ENCODE measurements around the gene TTLL11. TPM values are rescaled to one million over a fixed set of nuclear protein-coding genes. Genes with fewer than 3 reads are reported as not detected.

Gene TTLL11
- total RNA-seq, 1 experiment from 2014 or later = 1.5 TPM

DNA sequence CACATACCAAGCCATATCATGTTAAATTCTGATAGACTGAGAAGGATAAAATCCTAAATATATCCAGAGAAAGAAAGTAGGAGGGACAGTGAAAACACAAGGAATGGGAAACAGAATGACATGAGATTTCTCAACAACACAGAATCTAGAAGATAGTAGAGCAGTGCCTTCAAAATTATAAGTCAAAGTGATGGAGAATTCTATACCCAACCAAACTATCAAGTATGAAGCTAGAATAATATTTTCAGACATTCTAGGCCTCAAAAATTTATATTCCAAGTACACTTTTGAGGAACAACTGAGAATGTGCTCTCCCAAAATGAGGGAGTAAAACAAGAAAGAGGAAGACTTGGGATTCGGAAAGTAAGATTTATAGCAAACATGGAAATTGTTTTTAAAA, 10.9 kb upstream of the TTLL11 start:
- no peaks in the 10 kb centered on the region for H3K79me2 ChIP-seq (ENCODE audit: insufficient read depth, low read length)
- peaks cover 7 to 9% of the 10 kb centered on the region in 2 experiments; a peak in 4 of 5 replicates for H3K9me3 Mint-ChIP-seq
- H3K27ac Mint-ChIP-seq = no peak overlapping the region
- H3K4me1 Mint-ChIP-seq = peaks cover 8 to 22% of the 10 kb centered on the region in 2 experiments
- no peak overlapping the region for H3T11ph ChIP-seq (ENCODE audit: low read length)
- H2BK20ac ChIP-seq (ENCODE audit: low read depth, low read length, poor library complexity, severe bottlenecking) = no peak overlapping the region
- H3K4me1 ChIP-seq (ENCODE audit: insufficient read depth, low read length) = no peaks in the 10 kb centered on the region
- no peaks in the 10 kb centered on the region for H3K9me3 ChIP-seq (ENCODE audit: control insufficient read depth, low read depth, low read length)
- no peak overlapping the region for H2AFZ ChIP-seq (ENCODE audit: low read length)
- TF ChIP-seq, protein P1, sequence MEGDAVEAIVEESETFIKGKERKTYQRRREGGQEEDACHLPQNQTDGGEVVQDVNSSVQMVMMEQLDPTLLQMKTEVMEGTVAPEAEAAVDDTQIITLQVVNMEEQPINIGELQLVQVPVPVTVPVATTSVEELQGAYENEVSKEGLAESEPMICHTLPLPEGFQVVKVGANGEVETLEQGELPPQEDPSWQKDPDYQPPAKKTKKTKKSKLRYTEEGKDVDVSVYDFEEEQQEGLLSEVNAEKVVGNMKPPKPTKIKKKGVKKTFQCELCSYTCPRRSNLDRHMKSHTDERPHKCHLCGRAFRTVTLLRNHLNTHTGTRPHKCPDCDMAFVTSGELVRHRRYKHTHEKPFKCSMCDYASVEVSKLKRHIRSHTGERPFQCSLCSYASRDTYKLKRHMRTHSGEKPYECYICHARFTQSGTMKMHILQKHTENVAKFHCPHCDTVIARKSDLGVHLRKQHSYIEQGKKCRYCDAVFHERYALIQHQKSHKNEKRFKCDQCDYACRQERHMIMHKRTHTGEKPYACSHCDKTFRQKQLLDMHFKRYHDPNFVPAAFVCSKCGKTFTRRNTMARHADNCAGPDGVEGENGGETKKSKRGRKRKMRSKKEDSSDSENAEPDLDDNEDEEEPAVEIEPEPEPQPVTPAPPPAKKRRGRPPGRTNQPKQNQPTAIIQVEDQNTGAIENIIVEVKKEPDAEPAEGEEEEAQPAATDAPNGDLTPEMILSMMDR (conservative IDR thresholded peaks at IDR 0.05) = no peak
- H3K27ac ChIP-seq (ENCODE audit: insufficient read length, low read depth, low read length) = no peak overlapping the region
- H4K91ac ChIP-seq (ENCODE audit: insufficient read length, low read depth, low read length) = no peak overlapping the region
- no peak overlapping the region for H4K5ac ChIP-seq (ENCODE audit: insufficient read length, low read depth, low read length)
- H4K8ac ChIP-seq (replicated peaks; ENCODE audit: insufficient read length, low read depth, low read length) = no peak overlapping the region
- H2BK120ac ChIP-seq (ENCODE audit: low read depth, low read length, poor library complexity, severe bottlenecking) = no peak overlapping the region
- H3K4ac ChIP-seq (ENCODE audit: low read depth, low read length) = no peak overlapping the region
- peaks cover 10% of the 10 kb centered on the region for H3K27me3 Mint-ChIP-seq (ENCODE audit: low read depth)
- H3K23me2 ChIP-seq (ENCODE audit: insufficient read length, low read depth, low read length, poor library complexity, severe bottlenecking) = no peaks in the 10 kb centered on the region
- no peak overlapping the region for H3K14ac ChIP-seq (ENCODE audit: insufficient read depth, low read length)
- H3K18ac ChIP-seq (ENCODE audit: insufficient read length, low read depth, low read length) = no peak overlapping the region
- H3K4me2 ChIP-seq (ENCODE audit: insufficient read depth, insufficient read length, low read length) = no peak overlapping the region
- H2BK5ac ChIP-seq (ENCODE audit: insufficient read length, low read length) = no peak overlapping the region
- no peak overlapping the region for H2BK15ac ChIP-seq (ENCODE audit: low read depth, low read length)
- H3K79me1 ChIP-seq (ENCODE audit: insufficient read depth, low read depth, low read length, poor library complexity, severe bottlenecking) = no peaks in the 10 kb centered on the region
- no peak overlapping the region for H3K4me3 Mint-ChIP-seq
- WGBS (ENCODE audit: extremely low coverage, insufficient read length, low lambda C conversion rate) = no CpG with 5 or more reads among the region's 1 CpG
- no peak for DNase-seq
- H2BK12ac ChIP-seq (ENCODE audit: insufficient read length, low read depth, low read length) = no peak overlapping the region
- H4K20me1 ChIP-seq (ENCODE audit: control insufficient read depth, insufficient read depth, insufficient read length) = peaks cover 2% of the 10 kb centered on the region
- H3K27me3 ChIP-seq (ENCODE audit: insufficient read depth, low read length) = no peaks in the 10 kb centered on the region
- no peak overlapping the region for H3K9ac ChIP-seq (ENCODE audit: extremely low read depth, insufficient read length, low read length)
- no peak overlapping the region for H2AK5ac ChIP-seq (ENCODE audit: insufficient read length, low read length)
- peaks cover 0 to 6% (median 0%) of the 10 kb centered on the region in 3 experiments; a peak in 1 of 7 replicates for H3K36me3 Mint-ChIP-seq (ENCODE audit: insufficient read depth in 1 of 3, low read depth in 3 of 3)
- H3K23ac ChIP-seq (ENCODE audit: insufficient read length, low read depth, low read length) = no peak overlapping the region
- H3K56ac ChIP-seq (ENCODE audit: insufficient read length, low read depth, low read length) = no peak overlapping the region

Measured in H9 (cell line).